GM11168 (cell line): ENCODE data around the gene C12orf56.

Experiments
- in situ Hi-C: fragments of 300-500 bp; cut with MboI; formaldehyde crosslinking; loops from one replicate; pipeline ENCODE4 v1.12.0; 2022; ENCODE audit warnings: low sequenced_read_pairs; ENCODE audit not compliant: unreplicated experiment

Gene C12orf56, protein sequence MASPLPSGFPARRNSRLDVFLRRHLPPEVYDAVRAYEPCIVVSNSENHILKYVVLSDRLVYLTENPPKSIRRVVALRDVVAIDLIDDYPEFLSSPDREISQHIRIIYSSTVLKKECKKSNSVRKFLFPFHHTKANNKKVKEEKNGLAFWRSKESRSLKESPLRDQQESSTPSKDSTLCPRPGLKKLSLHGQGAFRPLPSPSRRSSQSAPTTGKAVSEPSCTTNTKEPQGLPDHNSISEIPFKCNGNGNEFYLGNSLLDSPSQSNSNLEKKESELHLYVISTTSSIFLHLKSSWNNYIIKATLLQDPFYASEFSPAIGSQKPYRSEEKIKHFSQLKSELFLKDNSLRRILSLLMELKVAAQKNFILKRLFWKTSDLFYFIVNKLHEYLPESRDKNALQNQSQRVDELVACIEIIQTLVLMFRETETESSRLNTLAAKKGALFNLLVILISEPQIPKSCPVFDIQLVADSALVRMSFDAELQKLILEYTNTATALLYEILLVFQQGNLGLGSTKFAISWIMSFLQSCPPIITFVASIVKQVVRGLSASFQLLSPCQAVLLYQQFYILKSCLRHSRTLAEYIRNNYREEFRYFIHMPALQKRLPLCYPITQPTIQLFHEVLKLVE

DNA sequence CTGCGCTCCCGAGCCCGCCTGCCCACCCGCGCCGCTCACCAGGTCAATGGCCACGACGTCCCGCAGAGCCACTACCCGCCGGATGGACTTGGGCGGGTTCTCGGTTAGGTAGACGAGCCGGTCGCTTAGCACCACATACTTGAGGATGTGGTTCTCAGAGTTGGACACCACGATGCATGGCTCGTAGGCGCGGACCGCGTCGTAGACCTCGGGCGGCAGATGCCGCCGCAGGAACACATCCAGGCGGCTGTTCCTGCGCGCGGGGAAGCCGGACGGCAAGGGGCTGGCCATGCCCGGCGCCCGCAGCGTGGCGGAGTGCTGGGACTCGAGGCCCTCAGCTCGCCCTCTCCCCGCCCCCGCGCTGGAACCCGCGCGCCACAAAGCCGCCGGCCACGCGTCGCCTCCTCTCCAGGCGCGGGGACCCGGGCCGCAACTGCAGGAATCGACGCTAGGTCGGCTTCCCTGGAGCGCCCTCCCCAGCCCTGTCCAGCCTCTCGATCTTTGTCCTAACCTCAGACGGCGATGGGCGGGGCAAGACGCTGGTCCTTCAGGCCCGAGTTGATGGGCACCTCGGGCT, at the start of gene C12orf56:
Gene C12orf56, minus strand, starts transcription at position 484 of the 577 bp plus-strand sequence. Its CDS starts 193 bp downstream, at position 291.
- in situ Hi-C loops = no loop called here

DNA sequence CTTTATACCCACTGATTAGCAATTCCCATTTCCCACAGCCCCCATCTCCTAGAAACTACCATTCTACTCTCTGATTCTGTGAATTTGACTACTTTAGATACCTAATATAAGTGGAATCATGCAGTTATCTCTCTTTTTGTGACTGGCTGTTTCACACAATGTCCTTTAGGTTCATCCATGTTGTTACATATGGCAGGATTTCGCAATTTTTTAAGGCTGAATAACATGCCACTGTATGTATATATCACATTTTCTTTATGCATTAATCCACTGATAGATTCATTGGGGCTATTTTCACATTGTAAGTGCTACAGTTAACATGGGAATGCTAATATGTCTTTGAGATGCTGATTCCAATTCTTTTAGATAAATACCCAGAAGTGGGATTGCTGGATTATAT, 49.5 kb upstream of the C12orf56 start:
- in situ Hi-C loops = no loop called here

DNA sequence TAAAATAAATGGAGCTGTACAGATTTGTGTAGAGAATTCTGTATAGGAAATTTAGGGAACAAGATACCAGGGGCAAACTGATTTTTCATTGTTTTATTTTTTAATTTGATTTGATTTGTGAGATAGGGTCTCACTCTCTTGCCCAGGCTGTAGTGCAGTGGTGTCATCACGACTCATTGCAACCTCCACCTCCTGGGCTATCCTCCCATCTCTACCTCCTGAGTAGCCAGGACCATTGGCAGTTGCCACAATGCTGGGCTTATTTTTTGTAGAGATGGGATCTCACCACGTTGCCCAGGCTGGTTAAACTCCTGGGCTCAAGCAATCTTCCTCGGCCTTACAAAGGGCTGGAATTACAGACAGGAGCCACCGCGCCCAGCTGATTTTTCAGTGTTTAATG, 43.4 kb upstream of the C12orf56 start:
- in situ Hi-C loops = no loop called here

DNA sequence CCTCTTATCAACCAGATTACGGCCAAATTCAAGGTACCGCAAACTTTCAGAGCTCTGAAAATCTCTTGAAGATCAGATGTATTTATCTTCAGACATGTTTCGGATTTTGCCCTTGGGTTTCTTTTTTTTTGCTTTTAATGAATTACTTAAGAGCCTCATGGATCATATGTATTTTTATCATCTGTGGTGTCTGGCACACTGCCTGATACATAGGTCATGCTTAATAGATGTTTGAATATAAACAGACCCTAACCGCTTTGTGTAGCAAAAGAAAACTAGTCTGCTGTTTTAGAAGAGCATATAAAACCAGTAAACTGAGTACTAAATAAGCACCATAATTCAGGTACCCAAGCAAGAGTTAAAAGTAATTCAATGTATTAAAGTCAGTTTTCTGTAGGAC, 41.2 kb upstream of the C12orf56 start:
- in situ Hi-C loops = no loop called here

DNA sequence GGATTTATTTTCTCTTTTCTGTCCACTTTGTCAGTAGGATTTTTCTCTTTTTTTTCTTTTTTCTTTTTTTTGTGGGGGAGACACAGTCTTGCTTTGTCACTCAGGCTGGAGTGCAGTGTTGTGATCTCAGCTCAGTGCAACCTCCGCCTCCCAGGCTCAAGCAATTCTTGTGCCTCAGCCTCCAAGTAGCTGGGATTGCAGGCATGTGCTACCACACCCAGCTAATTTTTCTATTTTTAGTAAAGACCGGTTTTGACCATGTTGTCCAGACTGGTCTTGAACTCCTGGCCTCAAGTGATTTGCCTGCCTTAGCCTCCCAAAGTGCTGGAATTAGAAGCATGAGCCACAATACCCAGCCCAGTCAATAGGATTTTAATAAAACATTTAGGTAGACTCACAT, 40.3 kb upstream of the C12orf56 start:
- in situ Hi-C loops = no loop called here

DNA sequence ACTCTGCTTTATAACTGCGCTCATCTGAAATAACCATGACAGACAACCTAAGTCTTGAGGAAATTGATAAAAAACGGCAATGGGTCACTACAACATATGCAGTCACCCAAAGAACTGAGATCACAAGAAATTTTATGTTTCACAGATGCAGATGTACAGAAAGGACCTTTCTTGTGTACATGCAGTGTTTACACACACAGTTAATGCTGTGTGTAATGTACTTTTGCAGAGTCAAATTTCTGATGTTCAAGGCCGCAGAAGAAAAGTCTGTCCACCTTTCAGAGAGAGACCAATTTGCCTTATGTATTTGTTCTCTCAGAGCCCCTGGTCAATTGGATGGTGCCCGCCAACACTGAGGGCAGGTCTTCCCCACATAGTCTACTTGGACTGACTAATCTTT, 38.4 kb upstream of the C12orf56 start:
- in situ Hi-C loops = no loop called here

DNA sequence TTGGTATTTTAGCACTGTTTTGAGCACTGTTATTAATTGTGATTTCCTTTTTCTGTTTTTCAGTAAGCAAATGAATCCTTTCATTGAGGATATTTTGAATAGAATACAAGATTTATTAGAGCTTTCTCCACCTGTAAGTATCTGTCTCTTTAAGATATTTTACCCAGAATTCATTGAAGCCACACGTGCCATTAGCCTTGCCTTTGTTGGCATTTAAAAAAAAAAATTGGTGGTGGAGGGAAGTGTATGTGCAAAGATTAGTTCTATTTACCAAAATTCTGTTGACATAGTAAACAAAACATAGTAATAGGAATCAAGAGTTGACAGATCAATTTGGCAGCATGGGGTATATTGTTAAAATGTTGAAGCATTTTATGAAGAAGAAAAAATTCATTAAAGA, 37.4 kb upstream of the C12orf56 start:
- in situ Hi-C loops = no loop called here

DNA sequence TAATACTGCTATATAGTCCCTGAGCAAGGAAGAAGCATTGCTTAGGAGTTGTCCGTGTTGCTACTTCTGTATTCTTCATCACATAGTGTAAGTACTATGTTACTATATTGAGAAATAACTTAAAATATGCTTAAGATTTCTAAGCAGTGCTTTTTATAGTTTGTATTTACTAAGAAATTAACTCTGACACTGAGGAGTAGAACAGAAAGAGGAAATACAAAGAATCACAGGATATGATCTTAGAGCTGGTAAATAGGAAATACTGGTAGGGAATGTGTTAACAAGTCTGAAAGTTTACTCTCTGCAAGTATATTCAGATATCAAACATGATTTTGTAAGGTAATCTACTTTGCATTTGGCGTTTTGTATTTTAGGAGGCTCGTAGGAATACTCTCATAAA, 29.1 kb upstream of the C12orf56 start:
- in situ Hi-C loops = no loop called here

DNA sequence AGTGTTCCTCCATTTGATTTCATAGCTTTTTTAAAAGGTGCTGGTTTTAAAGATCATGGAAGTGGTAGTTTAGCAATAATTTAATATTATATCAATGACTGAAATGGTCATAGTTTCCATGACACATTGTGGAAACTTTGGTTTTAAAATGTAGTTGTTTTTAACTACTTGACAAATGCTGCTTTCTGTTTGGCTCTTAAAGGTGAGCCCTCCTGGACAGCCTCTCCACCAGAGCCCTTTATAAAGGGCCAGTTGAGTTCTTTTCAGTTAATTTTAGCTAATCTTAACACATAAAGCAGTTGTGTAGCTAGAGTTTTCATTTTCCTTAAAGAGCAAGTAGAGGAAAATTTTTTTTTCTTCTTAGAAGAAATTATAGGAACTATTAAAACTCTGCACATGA, 27.7 kb upstream of the C12orf56 start:
- in situ Hi-C loops = no loop called here

DNA sequence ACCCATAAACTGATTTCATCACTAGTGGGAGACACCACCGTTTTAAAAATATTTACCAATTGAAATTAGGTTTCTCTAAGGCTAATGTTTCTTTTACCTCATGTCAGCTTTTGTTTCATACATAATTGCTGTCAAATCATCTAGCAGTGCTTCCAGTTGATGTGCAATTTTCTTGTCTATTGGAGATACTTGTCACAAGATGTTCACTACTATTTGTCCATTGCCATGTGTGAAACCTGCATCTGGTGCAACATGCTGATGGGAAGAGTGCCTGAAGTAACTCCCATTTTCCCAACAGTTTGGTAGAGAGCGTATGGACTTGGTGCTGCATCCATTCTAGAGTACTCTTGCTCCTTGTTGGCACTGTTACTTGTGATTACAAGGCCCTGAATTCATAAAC, 23.3 kb upstream of the C12orf56 start:
- in situ Hi-C loops = no loop called here

DNA sequence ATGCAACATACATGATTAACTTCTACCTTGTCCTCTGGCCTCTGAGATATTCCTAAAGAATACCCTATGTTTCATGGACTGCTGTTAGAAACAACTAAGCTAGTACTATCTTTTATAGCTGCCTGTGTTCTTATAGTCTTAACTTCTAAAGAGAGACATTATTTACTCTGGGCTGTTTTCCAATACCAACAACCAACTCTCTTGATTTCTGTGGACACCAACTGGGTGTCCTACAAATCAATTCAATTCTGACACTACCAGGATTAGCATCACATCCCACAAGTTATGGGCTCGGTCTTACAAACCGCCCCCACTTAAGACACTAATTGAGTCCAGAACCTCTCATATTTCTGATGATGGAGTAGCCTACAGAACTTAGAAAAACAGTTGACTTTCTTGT, 21.9 kb upstream of the C12orf56 start:
- in situ Hi-C loops = no loop called here

DNA sequence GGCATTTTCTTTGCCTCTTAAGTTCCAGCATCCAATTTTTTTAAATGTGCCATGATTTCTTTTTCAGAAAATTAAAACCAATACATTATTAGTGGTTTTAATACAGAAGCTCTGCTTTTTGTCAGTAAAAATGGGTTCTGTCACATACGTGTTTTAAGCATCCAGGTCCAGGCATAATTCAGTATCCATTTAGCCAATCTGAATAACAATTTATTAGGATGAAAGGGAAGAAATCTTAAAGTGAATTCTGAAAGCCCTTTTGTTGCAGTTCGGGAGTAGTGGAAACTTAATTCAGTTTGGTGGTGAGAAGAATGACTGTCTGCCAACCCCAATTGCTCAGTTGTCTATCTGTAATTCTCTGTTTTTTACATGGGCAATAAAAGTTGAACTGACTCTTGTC, 20.9 kb upstream of the C12orf56 start:
- in situ Hi-C loops = no loop called here

DNA sequence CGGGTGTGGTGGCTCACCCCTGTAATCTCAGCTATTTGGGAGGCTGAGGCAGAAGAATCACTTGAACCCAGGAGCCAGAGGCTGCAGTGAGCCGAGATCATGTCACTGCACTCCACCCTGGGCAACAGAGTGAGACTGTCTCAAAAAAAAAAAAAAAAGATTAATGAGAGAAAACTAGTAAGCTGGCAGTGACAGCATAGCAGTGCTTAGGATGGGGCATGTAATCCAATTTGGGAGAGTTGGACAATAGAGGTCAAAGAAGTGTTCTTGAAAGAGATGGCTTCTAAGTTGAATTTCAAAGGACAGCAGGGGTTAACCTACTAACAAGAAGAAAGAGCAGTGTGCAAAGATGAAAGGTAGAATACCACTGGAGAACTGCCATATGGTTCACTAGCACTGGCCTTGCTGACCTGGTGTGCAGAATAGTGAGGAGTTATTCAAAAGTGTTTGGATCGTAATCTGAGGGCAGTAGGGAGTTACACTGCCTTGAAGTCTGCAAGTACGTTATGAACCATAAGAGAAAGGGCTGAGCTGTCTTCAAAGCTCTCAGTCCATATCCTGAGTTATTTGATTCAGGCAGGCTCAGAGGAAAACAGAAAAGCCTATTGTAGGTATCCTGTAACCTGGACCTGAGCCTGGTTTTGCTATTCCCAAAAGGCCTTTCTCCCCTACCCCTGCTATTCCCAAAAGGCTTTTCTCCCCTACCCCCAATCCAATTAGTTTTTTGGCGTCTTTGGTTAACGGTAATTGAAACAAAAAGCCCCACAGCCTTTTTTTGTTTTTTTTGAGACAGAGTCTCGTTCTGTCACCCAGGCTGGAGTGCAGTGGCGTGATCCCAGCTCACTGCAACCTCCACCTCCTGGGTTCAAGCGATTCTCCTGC, 17.0 kb upstream of the C12orf56 start:
- in situ Hi-C loops = no loop called here

DNA sequence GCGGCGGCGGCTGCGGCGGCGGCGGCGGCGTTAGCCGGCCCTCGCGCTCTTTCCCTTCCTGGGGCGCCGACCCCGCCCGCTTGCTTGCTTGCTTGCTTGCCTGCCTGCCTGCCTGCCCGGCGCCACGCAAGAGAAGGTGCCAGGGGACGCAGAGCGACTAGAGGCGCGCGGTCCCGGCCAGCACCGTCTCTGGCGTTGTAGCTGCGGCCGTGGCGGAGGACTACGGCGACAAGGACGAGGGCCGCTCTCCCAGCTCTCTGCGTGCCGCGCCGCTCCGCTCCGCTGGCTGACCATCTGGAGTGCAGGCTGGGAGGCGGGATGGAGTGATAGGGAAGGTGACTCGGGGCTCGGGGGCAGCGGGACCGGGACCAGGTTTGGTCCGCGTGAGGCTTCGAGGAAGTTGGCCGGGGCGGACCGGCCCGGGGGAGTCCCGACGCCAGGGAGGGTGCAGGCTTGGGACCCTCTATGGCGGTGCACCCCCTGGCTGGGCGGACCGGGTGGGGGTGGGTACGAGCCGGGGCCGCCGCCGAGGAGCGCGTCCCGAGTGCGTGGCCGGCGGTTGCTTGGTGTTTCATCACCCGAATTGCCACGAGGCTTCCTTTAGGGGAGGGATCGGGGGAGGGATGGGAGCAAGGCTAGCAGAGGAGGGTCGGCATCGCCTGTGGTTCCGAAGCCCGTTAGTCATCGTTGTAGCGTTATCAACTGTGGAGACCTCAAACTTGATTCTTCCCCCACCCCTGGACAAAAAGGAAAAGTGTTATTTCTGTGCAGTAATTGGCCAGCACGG, 14.1 kb upstream of the C12orf56 start:
- in situ Hi-C loops = no loop called here

DNA sequence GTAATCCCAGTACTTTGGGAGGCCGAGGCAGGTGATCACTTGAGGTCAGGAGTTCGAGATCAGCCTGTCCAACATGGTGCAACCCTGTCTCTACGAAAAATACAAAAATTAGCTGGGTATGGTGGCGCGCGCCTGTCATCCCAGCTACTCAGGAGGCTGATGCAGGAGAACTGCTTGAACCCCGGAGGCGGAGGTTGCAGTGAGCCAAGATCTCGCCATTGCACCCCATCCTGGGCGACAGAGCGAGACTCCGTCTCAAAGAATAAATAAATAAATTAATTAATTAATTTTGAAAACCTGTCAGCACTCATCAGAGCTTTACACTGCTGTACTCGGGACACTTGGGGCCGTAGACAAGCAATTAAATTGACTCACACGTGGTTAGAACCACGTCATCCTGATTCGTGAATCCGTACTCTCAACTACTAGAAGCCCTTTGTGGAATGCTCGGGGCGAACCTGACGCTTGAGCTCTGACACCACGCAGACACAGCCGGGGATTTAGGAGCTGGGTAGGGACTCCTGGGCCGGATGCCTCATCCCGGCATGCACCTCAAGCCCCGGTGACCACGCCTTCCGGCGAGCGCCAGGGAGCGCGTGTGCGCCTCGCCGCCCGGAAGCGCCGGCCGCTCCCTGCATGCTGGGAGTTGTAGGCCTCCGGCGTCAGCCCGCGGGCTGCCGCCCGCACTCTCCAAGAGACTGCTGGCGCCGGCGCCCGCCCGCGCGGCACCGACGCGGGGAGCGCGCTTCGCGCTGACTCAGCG, 13.3 kb upstream of the C12orf56 start, which contains the start of gene XPOT:
Gene XPOT, plus strand, starts transcription at position 686 of the 763 bp plus-strand sequence. CDS start 5,644 bp downstream, outside the sequence.
- in situ Hi-C loops = no loop called here

DNA sequence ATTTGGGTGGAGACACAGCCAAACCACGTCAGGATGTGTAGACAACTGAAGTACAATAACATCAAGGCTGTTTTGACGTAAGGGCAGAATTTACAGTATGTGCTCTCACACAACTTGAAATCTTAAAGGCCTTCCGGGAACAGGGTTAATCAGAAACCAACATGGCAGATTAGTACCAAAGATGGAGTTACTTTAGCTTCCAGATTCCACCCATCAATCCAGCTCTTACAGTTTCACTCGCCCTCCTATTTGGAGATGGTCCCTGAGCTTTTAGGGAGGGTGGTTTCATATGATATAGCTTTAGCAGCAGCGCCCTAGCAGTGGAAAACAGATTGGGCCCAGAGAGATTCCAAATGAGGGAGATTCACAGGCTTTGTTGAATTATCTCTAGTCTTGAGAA, 11.6 kb upstream of the C12orf56 start:
- in situ Hi-C loops = no loop called here

DNA sequence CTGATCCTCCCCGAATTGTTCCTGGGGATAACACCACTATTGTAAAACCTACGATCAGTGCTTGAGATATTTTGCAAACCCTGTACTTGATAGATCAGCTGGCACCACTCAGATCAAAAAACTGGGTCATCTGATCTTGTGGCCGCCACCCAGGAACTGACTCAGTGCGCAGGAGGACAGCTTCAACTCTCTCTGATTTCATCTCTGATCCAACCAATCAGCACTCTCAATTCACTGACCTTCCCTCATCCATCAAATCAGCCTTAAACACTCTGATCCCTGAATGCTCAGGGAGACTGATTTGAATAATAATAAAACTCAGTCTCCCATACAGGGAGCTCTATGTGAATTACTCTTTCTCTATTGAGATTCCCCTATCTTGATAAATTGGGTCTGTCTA, 9.5 kb upstream of the C12orf56 start:
- in situ Hi-C loops = no loop called here

DNA sequence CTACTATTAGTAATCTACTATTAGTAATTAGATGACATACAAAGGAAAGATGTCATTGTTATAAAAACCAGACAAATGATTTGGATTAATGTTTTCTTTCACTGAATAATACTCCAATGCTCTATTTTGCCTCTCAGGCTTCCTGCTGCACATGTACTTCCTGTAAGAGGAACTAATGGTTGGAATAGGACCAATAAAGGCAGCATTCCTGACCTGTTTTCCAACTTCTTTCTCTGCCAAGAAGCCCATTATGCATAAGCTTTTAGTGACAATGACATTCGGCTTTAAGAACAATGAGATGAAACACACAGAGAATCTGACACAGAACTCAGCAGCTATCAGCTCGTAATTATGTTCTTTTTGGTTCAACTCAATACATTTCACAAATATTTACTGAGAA, 5.2 kb upstream of the C12orf56 start:
- in situ Hi-C loops = no loop called here

DNA sequence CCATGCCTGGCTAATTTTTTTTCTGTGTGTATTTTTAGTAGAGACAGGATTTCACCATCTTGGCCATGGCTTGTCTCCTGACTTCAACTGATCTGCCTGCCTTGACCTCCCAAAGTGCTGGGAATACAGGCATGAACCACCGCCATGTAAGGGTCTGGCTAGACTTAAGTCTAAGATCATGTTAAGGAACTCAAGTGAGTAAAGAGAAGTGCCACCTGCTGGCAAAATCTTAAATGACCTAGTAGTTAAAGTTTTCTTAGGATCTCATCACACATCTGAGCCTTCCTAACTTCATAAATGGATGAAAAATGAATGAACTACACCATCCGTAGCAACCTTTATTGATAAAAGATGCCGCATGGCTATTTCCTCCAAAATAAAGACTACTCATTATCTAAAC, 1.7 kb upstream of the C12orf56 start:
- in situ Hi-C loops = no loop called here
